ENCODE results near the gene TAF1D. TPM values are rescaled to one million over a fixed set of nuclear protein-coding genes. Genes with fewer than 3 reads are reported as not detected.

Gene TAF1D
- total RNA-seq, 1 donor from 2014 or later: 151 TPM

- H3K36me3 Mint-ChIP-seq (ENCODE audit: low read depth): peaks cover 29% of the 10 kb centered on the region
- H3K27ac Mint-ChIP-seq (ENCODE audit: unreplicated experiment): no peak overlapping the region
- no peaks in the 10 kb centered on the region for H3K4me1 Mint-ChIP-seq
- H3K27me3 Mint-ChIP-seq (ENCODE audit: low read depth): no peaks in the 10 kb centered on the region
- no peaks in the 10 kb centered on the region for H3K9me3 Mint-ChIP-seq
- TF ChIP-seq CTCF (conservative IDR thresholded peaks at IDR 0.05): no peak
- DNase-seq (ENCODE audit: low read depth, low spot score): no peak
- no peak overlapping the region for H3K4me3 Mint-ChIP-seq
Measured at GRCh38 chr11:93686226-93686625, 55.1 kb downstream of the TAF1D start.

Small RNAs within 50 kb of the gene (microRNA-seq; reads per million reads assigned to microRNA genes)
- 33.2 reads per million, percentile 43 among the genes with 10 or more reads in this experiment for gene MIR1304

Other genes with a start within 250 kb of the TAF1D start
- gene SMCO4, start 198.1 kb downstream of the TAF1D start, total RNA-seq: 23.1 and 25.1 TPM in 2 replicates
- 24.5 and 24.7 TPM in 2 replicates for gene CEP295, start 79.8 kb downstream of the TAF1D start, total RNA-seq
- gene C11orf54, start 177 bp upstream of the TAF1D start, total RNA-seq: 25.7 and 27.5 TPM in 2 replicates
- 62.3 and 64.0 TPM in 2 replicates for gene MED17, start 42.8 kb upstream of the TAF1D start, total RNA-seq
- gene VSTM5, start 109.1 kb upstream of the TAF1D start, total RNA-seq: not detected in 2 replicates